HepG2 (cell line): ENCODE results near the gene ZNF674. TPM values are rescaled to one million over a fixed set of nuclear protein-coding genes. Genes with fewer than 3 reads are reported as not detected.

Source experiments
- ATAC-seq: fragments of 200-7000 bp; cut with Tn5 transposase; 3 replicates; pipeline ENCODE4 v1.9.1; 2020; ENCODE audit warnings: mild to moderate bottlenecking, moderate library complexity
- BruUV-seq: library from RNA; stranded (reverse); fragments of 400-500 nt; replicated peaks from 2 replicates; lab custom pipeline; 2021; lab: Mats Ljungman, UMichigan
- CTCF ChIA-PET: fragments of 300-600 bp; formaldehyde crosslinking; extraction: SDS; loops from one replicate; lab custom pipeline; 2021; ENCODE audit warnings: low total read pairs, inconsistent platforms, low intra/inter-chr PET ratio; lab: Yijun Ruan, JAX
- POLR2A ChIA-PET: fragments of 350-600 bp; sonication (Branson Sonifier 250); formaldehyde crosslinking; loops from one replicate; lab custom pipeline; 2020; ENCODE audit warnings: antibody characterized with exemption, inconsistent platforms; lab: Yijun Ruan, JAX
- DNase-seq: peaks from one replicate; pipeline ENCODE4 v3.0.0-alpha.2; 2015; ENCODE audit warnings: low spot score
- FAIRE-seq: peaks from 3 replicates; lab custom pipeline; 2011; peaks lifted over from hg19 to GRCh38; lab: Jason Lieb, UNC
- H2AFZ ChIP-seq: one replicate; pipeline ENCODE4 v1.6.1; 2011; ENCODE audit warnings: low read length, inconsistent platforms
- H3K27ac ChIP-seq: fragments of 300-600 bp; 3 replicates; pipeline ENCODE4 v1.8.0; 2011; ENCODE audit warnings: mixed run types, mild to moderate bottlenecking, mixed read lengths, low read length, inconsistent platforms; ENCODE audit not compliant: insufficient read depth; ENCODE audit errors: extremely low read length
- H3K27me3 ChIP-seq, 2 experiments: fragments of 200-600 bp in 1 of 2; 2 replicates in 1 of 2; 3 replicates in 1 of 2; pipeline versions ENCODE4 v1.6.0 to v1.8.0; 2011; ENCODE audit warnings: low read length in 2 of 2, mild to moderate bottlenecking in 2 of 2, moderate library complexity in 2 of 2, inconsistent platforms in 1 of 2; ENCODE audit not compliant: insufficient read depth in 2 of 2, control insufficient read depth in 1 of 2
- H3K36me3 ChIP-seq, 2 experiments: fragments of 200-600 bp in 1 of 2; replicated peaks in 1 of 2; 2 replicates in 1 of 2; 3 replicates in 1 of 2; pipeline versions ENCODE4 v1.5.1 to v1.8.0; 2011; ENCODE audit warnings: low read length in 2 of 2, inconsistent platforms in 1 of 2; ENCODE audit not compliant: insufficient read depth in 2 of 2, control insufficient read depth in 1 of 2
- H3K4me1 ChIP-seq: 2 replicates; pipeline ENCODE4 v1.5.1; 2012; ENCODE audit warnings: low read length, inconsistent platforms; ENCODE audit not compliant: insufficient read depth
- H3K4me2 ChIP-seq: 2 replicates; pipeline ENCODE4 v1.6.0; 2011; ENCODE audit warnings: low read depth, low read length, inconsistent platforms
- H3K4me3 ChIP-seq, 3 experiments: fragments of 200-600 bp in 1 of 3; sonication (generic), shearing (Covaris generic) in 1 of 3; replicated peaks in 1 of 3; 2 replicates each; pipeline ENCODE4 v1.5.1; 2011 to 2016; ENCODE audit warnings: low read length in 3 of 3, inconsistent platforms in 2 of 3, low read depth in 2 of 3, mild to moderate bottlenecking in 2 of 3, control low read depth in 1 of 3, mixed read lengths in 1 of 3; ENCODE audit not compliant: insufficient read depth in 1 of 3
- H3K79me2 ChIP-seq: one replicate; pipeline ENCODE4 v1.6.1; 2011; ENCODE audit warnings: low read length, inconsistent platforms; ENCODE audit not compliant: insufficient read depth
- H3K9ac ChIP-seq: 2 replicates; pipeline ENCODE4 v1.6.0; 2011; ENCODE audit warnings: mild to moderate bottlenecking, low read depth, low read length, inconsistent platforms; ENCODE audit not compliant: insufficient read depth
- H3K9me3 ChIP-seq: 2 replicates; pipeline ENCODE4 v1.5.1; 2012; ENCODE audit warnings: mild to moderate bottlenecking, low read length
- H4K20me1 ChIP-seq: 2 replicates; pipeline ENCODE4 v1.6.0; 2011; ENCODE audit warnings: inconsistent platforms, mild to moderate bottlenecking, low read length, moderate library complexity; ENCODE audit not compliant: insufficient read depth
- ELF1 ChIP-seq: sonication (generic); formaldehyde crosslinking; IDR thresholded peaks from 2 replicates; pipeline ENCODE4 v1.4.0; 2020; ENCODE audit warnings: missing genetic modification reagents
- KMT2B ChIP-seq: IDR thresholded peaks from 2 replicates; pipeline ENCODE4 v1.6.1; 2016; ENCODE audit warnings: missing genetic modification reagents, missing compliant biosample characterization
- NFIB ChIP-seq: sonication (generic); formaldehyde crosslinking; IDR thresholded peaks from 2 replicates; pipeline ENCODE4 v1.9.0; 2021; ENCODE audit warnings: missing genetic modification reagents, mild to moderate bottlenecking, borderline replicate concordance
- NKX3-1 ChIP-seq: sonication (generic); formaldehyde crosslinking; IDR thresholded peaks from 2 replicates; pipeline ENCODE4 v1.5.0; 2020; ENCODE audit warnings: missing genetic modification reagents
- NR2F1 ChIP-seq, 2 experiments: fragments of 450-650 bp in 1 of 2; formaldehyde crosslinking in 1 of 2; IDR thresholded peaks; 2 replicates each; pipeline versions ENCODE4 v1.5.0 to v1.6.1; 2016 to 2020; ENCODE audit warnings: mild to moderate bottlenecking in 1 of 2, missing compliant biosample characterization in 1 of 2, missing genetic modification reagents in 1 of 2, moderate library complexity in 1 of 2
- RORA ChIP-seq: sonication (generic); formaldehyde crosslinking; IDR thresholded peaks from 2 replicates; pipeline ENCODE4 v1.5.0; 2020; ENCODE audit warnings: mild to moderate bottlenecking, missing genetic modification reagents, moderate library complexity
- THYN1 ChIP-seq: sonication (generic); formaldehyde crosslinking; IDR thresholded peaks from 2 replicates; pipeline ENCODE4 v1.8.1; 2023; ENCODE audit warnings: low read depth, mild to moderate bottlenecking, moderate library complexity, missing genetic modification reagents, borderline replicate concordance
- ZBTB46 ChIP-seq: sonication (generic); formaldehyde crosslinking; IDR thresholded peaks from 2 replicates; pipeline ENCODE4 v1.4.0; 2020; ENCODE audit warnings: mild to moderate bottlenecking, missing genetic modification reagents, borderline replicate concordance
- ZNF24 ChIP-seq: fragments of 450-650 bp; IDR thresholded peaks from 2 replicates; pipeline ENCODE4 v1.6.1; 2017; ENCODE audit warnings: antibody characterized with exemption, mild to moderate bottlenecking
- ZNF570 ChIP-seq: sonication (generic); formaldehyde crosslinking; IDR thresholded peaks from 2 replicates; pipeline ENCODE4 v1.4.0; 2020; ENCODE audit warnings: mild to moderate bottlenecking, missing genetic modification reagents, borderline replicate concordance
- ZNF710 ChIP-seq: sonication (generic); formaldehyde crosslinking; IDR thresholded peaks from 2 replicates; pipeline ENCODE4 v1.5.0; 2020; ENCODE audit warnings: mild to moderate bottlenecking, missing genetic modification reagents, borderline replicate concordance
- ZNF75D ChIP-seq: sonication (generic); formaldehyde crosslinking; IDR thresholded peaks from 2 replicates; pipeline ENCODE4 v1.8.1; 2023; ENCODE audit warnings: missing genetic modification reagents, mild to moderate bottlenecking, borderline replicate concordance
- ZNF800 ChIP-seq: sonication (generic); formaldehyde crosslinking; IDR thresholded peaks from 2 replicates; pipeline ENCODE4 v1.4.0; 2020; ENCODE audit warnings: missing genetic modification reagents
- WGBS: methylation state at CpG from one replicate; pipeline ENCODE4 v1.1.6; 2017; ENCODE audit warnings: low lambda C conversion rate; 5-methylcytosine and 5-hydroxymethylcytosine counted together
- in situ Hi-C: cut with HindIII; loops from 2 replicates; pipeline ENCODE4 v1.10.0; 2017; ENCODE audit warnings: low pct_unique_long_range_greater_than_20kb; ENCODE audit not compliant: extremely low pct_ligation_motif_present
- intact Hi-C: fragments of 100-400 bp; cut with micrococcal nuclease; formaldehyde crosslinking; loops from one replicate; pipeline ENCODE4 v1.10.0; 2022; ENCODE audit not compliant: unreplicated experiment
- polyA plus RNA-seq, 8 experiments: library from polyadenylated mRNA; depleted of rRNA in 3 of 8; stranded (reverse) in 7 of 8; unstranded in 1 of 8; fragments of >200 nt; fragmentation: Illumina TruSeq in 4 of 8; extraction: Trizol in 4 of 8; gene quantifications; 2 replicates each; pipeline versions ENCODE4 v1.2.1 to v1.2.3, GENCODE V29; 2011 to 2016; ENCODE audit warnings: low read depth in 4 of 8, missing spikeins in 1 of 8, mixed read lengths in 1 of 8; ENCODE audit not compliant: insufficient read depth in 1 of 8
- total RNA-seq, 5 experiments: library from RNA; depleted of rRNA; stranded (reverse); fragments of >200 nt; fragmentation: Illumina TruSeq; extraction: Trizol; gene quantifications; 2 replicates each; pipeline ENCODE4 v1.2.3, GENCODE V29; 2016; ENCODE audit warnings: low read depth in 1 of 5
- TF ChIP-seq, protein P1 (sequence below): sonication (generic); formaldehyde crosslinking; IDR thresholded peaks from 2 replicates; pipeline ENCODE4 v1.8.1; 2023; ENCODE audit warnings: mild to moderate bottlenecking, inconsistent platforms, moderate library complexity, missing genetic modification reagents, borderline replicate concordance
- TF ChIP-seq, protein P2 (sequence below): sonication (generic); formaldehyde crosslinking; IDR thresholded peaks from 2 replicates; pipeline ENCODE4 v1.8.0; 2022; ENCODE audit warnings: mild to moderate bottlenecking, missing genetic modification reagents, moderate library complexity

ZNF674 gene
- total and polyA plus RNA-seq, 2 of the 13 experiments (the other 11 are each of a cell fraction or from before 2014, with no cell fraction given): 2.9 to 3.5 TPM

- TF ChIP-seq NFIB (CRISPR knock-in tag): no peak
- TF ChIP-seq, protein P1, sequence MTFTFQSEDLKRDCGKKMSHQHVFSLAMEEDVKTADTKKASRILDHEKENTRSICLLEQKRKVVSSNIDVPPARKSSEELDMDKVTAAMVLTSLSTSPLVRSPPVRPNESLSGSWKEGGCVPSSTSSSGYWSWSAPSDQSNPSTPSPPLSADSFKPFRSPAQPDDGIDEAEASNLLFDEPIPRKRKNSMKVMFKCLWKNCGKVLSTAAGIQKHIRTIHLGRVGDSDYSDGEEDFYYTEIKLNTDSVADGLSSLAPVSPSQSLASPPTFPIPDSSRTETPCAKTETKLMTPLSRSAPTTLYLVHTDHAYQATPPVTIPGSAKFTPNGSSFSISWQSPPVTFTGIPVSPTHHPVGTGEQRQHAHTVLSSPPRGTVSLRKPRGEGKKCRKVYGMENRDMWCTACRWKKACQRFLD (CRISPR knock-in tag): no peak
- TF ChIP-seq ZNF800 (CRISPR knock-in tag): no peak
- no peak for TF ChIP-seq NR2F1 (CRISPR knock-in tag; IDR thresholded peaks at IDR 0.05)
- TF ChIP-seq RORA: no peak
These were observed 43.0 kb upstream of the ZNF674 start (continued) for GRCh38 chrX:46588263-46588662.

GRCh38 chrX:46587753-46588171 lies 42.5 kb upstream of the ZNF674 start:
- no peak overlapping the region for H3K9ac ChIP-seq
- intact Hi-C loops: no loop called here
- DNase-seq (no peak), FAIRE-seq (no peak), ATAC-seq (no peak)
- H3K4me1 ChIP-seq: 0 out of 2 replicates have a peak, but pooled peaks cover 9% of the 10 kb centered on the region
- in situ Hi-C loops: no loop called here
- H3K27ac ChIP-seq: no peak overlapping the region
- H4K20me1 ChIP-seq: no peaks in the 10 kb centered on the region
- no peak overlapping the region for H3K4me2 ChIP-seq
- H3K79me2 ChIP-seq: no peaks in the 10 kb centered on the region
- no peak overlapping the region for H2AFZ ChIP-seq
- BruUV-seq: no TSS peak
- no peaks in the 10 kb centered on the region for H3K9me3 ChIP-seq
- ChIA-PET CTCF (no interaction called here), POLR2A (no interaction called here)
- 75% methylated on average over 5 of the region's 5 CpGs for WGBS
- no peak overlapping the region for H3K4me3 ChIP-seq
- no peaks in the 10 kb centered on the region for H3K27me3 ChIP-seq
- peaks cover 0 to 3% of the 10 kb centered on the region in 2 experiments; a peak in 1 of 5 replicates for H3K36me3 ChIP-seq
- TF ChIP-seq NKX3-1 (CRISPR knock-in tag) (no peak), ZNF710 (CRISPR knock-in tag) (no peak), THYN1 (CRISPR knock-in tag) (no peak), ZNF570 (CRISPR knock-in tag) (no peak), ZNF24 (no peak), ZNF75D (CRISPR knock-in tag) (no peak), KMT2B (CRISPR knock-in tag) (no peak), ZBTB46 (CRISPR knock-in tag) (no peak), ELF1 (CRISPR knock-in tag) (no peak)
- TF ChIP-seq, protein P2, sequence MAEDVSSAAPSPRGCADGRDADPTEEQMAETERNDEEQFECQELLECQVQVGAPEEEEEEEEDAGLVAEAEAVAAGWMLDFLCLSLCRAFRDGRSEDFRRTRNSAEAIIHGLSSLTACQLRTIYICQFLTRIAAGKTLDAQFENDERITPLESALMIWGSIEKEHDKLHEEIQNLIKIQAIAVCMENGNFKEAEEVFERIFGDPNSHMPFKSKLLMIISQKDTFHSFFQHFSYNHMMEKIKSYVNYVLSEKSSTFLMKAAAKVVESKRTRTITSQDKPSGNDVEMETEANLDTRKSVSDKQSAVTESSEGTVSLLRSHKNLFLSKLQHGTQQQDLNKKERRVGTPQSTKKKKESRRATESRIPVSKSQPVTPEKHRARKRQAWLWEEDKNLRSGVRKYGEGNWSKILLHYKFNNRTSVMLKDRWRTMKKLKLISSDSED (CRISPR knock-in tag): no peak
